GM21723 (cell line): Measurements from ENCODE around the gene SLC33A1.
A peak's percentile ranks its signal among the peaks of the same experiment; 100 is the strongest.
"Not testable (repeated sequence)": the region's sequence is repeated elsewhere in the genome, so short reads cannot be mapped to it uniquely, and the experiment has no call there.

Experiments
- ATAC-seq: cut with Tn5 transposase; IDR thresholded peaks from one replicate; pipeline ENCODE4 v1.9.1; 2021; ENCODE audit warnings: mild to moderate bottlenecking, moderate library complexity; ENCODE audit not compliant: unreplicated experiment

The SLC33A1 gene

DNA sequence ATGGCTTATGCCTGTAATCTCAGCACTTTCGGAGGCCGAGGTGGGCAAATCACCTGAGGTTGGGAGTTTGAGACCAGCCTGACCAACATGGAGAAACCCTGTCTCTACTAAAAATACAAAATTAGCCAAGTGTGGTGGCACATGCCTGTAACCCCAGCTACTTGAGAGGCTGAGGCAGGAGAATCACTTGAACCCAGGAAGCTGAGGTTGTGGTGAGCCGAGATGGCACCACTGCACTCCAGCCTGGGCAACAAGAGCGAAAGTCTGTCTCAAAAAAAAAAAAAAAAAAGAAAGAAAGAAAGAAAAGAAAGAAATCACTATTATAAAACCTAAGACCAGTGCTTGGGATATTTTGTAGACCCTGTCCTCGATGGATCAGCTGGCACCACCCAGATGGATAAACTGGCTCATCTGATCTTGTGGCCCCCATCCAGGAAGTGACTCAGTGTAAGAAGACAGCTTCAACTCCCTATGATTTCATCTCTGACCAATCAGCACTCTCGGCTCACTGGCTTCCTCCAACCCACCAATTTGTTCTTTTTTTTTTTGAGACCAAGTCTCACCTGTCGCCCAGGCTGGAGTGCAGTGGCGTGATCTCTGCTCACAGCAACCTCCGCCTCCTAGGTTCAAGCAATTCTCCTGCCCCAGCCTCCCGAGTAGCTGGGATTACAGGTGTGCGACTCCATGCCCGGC is 8.2 kb upstream of the SLC33A1 start:
- ATAC-seq, result not testable (repeated sequence)

DNA sequence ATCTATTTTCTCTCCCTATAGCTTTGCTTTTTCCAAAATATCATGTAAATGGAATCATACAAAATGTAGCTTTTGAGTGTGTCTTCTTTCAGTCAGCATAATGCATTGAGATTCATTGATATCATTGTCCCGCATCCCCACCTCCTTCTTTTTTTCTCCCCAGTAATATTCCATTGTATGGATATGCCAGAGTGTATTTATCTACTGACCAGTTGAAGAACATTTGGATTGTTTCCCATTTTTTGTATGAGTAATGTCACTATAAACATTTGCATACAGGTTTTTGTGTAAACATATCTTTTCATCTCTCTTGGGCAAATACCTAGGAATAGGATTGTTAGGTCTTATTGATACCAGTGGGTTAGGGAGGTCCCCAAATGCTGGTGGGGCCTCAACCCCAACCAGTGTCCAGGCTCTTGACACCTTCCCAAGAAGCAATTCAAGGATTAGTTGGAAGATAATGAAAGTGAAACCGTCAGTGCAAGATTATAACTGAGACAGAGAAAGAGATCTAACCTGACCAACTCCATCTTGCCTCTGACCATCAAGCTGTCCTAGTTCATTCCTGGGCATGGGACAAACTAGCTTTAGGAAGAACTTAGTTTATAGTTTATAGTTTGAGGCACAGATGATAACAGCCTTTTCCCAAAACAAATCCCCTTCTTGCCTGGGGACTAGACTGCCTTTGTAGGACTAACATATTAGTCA is 7.4 kb upstream of the SLC33A1 start:
- no peak for ATAC-seq

DNA sequence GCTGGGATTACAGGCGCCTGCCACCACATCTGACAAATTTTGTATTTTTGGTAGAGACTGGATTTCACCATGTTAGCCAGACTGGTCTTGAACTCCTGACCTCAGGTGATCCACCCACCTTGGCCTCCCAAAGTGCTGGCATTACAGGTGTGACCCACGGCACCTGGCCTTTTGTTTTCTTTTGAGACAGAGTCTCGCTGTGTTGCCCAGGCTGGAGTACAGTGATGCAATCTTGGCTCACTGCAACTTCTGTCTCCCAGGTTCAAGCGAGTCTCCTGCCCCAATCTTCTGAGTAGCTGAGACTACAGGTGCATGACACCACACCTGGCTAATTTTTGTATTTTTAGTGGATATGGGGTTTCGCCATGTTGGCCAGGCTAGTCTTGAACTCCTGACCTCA is 6.2 kb upstream of the SLC33A1 start:
- not testable (repeated sequence) for ATAC-seq

DNA sequence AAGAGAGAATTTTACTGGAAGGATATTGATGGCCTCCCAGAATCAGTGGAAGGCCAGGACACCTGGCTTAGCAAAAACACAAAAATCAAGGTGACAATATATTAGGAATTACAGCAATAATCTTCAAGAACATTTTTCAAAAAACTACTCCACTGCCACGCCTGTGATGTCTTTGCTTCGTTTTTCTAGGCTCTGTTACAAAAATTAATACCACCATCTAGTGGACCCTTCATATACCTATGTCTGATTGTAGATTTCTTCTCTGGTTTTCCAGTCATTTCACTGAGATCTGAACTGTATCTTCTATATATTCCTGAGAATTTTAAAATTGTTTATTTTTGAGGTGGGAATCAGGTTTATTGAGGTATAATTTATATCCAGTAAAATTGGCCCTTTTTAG is 5.6 kb upstream of the SLC33A1 start:
- peak; percentile 66 for ATAC-seq

DNA sequence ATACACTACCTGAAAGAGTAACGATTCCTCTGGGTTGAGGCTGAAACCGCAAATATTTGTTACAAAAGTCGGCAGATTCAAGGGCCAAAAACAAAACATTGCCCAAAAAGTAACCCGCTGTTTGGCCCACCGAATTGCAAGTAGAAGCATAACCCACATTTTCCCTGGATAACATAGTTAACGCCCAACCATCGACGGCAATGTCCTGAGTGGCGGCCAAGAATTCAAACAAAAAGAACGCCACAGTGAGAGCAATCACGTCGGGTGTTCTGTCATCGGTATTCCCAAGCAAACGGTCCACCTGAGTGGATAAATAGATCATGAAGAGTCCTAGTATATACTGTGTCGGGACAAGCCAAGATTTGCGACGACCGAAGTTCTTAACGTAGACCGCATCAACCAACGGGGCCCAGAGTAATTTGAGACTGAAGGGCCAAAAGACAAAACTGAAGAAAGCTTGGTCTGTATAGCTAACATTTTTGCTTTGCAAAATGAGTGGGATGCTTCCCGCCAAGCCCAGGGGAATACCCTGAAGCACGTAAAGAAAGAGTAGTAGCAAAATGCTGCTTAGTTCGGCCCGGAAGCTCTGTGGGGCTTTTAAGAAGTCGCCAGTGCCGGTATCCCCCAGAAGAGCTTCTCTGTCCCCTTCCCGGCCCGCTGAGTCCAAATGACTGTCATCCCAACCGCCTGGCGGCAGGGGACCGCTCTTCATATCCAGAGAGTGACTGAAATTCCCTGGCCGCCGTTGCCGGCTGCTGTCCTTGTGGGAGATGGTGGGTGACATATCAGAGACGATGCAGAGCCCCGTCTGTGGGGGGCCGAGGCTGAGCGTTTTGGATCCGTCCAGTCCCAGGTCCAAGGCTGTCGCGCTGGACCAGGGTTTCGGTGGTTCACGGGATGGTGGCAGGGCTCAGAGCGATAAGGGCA is 750 bp downstream of the SLC33A1 start:
- ATAC-seq, result peak; percentile 15

DNA sequence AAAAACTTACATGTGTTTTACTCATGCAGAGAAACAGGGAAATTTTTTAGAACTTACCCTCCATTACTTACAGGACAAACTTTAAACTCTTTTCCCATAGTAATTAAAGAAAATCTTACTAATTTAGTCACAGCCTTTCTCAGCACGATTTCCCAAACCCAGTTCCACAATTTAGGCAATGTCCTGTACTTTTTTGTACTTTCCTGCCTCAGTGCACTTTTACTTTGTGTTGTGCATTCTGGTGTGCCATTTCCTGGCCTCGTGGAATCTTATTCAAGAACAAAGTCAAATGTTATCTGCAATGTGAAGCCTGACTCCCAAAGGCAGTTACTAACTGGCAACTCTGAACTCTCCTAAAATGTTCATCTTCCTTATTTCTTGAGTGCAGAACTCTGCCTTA is 1.9 kb downstream of the SLC33A1 start:
- no peak for ATAC-seq

DNA sequence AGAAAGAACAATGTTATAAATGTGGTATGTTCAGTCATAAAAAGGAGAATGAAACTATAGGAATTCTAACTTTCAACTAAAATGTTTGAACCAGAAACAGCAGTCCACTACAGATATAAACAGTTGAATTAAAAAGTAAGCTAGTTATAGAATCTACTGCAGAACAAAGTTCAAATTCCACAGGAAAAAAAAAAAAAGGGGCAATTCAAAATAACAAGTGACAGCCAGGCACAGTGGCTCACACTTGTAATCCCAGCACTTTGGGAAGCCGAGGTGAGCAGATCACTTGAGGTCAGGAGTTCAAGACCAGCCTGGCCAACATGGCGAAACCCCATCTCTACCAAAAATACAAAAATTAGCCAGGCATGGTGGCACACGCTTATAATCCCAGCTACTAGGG is 4.8 kb downstream of the SLC33A1 start:
- not testable (repeated sequence) for ATAC-seq

DNA sequence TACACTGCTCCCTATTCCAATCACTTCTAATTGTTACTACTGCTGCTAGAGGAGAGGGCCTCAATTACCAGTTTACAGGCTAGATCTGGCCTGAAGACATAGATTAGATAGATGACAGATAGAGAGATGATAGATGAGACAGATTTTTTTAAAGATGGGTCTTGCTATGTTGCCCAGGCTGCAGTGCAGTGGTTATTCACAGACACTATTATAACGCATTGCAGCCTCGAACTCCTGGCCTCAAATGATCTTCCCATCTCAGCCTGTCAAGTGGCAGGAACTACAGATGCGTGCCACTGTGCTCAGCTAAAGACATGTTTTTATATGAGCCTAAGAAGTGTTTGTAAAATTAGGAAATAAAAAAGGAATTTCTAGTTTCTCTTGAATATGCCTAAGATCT is 6.2 kb downstream of the SLC33A1 start:
- ATAC-seq, result no peak

DNA sequence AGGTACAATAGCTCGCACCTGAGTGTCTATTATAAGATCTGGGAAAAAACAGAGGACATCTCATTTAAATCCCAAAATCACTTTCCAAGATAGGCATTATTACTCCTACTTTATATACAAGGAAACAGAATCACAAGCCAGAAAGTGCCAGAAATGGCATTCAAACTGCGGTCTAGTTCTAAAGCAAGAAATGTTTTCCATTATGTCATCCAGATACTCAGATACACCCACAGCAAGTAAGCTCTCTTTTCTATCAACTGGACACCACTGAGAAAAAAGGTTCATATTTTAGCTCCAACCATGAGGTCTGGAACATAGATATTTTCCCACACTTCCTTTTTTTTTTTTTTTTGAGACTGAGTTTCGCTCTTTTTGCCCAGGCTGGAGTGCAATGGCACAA is 8.1 kb downstream of the SLC33A1 start:
- no peak for ATAC-seq

DNA sequence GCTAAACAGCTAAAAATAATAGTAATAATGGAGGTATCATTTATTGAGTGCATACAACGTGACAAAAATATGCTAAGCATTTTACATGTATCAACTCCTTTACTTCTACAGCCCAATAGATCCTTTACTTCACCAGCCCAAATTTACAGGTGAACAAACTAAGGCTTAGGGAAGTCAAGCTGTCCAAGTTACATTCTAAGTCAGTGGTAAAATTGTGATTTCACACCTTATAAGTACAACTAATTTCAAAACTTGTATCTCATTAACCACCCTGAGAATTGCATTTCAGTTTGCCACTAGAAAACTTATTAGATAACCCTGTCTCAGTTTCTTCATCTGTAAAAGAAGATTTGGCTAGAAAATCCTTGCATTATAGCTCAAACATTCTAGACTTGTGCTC is 10.7 kb downstream of the SLC33A1 start:
- ATAC-seq, result no peak

DNA sequence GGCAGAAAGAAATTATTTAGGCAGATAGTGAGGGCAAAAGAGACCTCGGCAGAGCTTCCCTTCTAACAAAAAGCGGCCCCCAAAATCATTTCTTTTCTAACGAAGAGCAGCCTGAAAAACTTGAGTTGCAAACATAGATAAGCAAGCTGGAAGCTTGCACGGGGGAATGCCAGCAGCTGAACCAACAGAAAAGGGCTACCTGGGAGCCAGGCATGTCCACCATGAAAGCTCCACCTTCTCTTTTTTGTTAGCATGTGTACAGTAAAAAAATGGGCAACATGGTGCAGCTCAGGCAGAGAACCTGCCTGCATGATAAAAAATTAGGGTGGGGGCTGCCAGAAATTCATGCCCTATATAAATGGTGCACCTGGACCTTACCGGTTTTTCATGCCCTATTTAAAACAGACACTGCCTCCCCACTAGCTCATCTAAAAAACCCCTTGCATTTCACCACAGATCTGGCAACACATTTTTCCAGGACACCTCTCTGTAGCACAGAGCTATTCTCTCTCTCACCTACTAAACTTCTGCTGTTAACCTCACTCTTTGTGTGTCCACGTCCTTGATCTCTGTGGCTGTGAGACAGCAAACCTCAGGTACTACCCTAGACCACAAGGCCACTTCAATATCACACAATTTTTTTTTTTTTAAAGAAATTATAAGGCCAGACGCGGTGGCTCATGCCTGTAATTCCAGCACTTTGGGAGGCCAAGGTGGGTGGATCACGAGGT is 18.7 kb downstream of the SLC33A1 start:
- ATAC-seq, result no peak

DNA sequence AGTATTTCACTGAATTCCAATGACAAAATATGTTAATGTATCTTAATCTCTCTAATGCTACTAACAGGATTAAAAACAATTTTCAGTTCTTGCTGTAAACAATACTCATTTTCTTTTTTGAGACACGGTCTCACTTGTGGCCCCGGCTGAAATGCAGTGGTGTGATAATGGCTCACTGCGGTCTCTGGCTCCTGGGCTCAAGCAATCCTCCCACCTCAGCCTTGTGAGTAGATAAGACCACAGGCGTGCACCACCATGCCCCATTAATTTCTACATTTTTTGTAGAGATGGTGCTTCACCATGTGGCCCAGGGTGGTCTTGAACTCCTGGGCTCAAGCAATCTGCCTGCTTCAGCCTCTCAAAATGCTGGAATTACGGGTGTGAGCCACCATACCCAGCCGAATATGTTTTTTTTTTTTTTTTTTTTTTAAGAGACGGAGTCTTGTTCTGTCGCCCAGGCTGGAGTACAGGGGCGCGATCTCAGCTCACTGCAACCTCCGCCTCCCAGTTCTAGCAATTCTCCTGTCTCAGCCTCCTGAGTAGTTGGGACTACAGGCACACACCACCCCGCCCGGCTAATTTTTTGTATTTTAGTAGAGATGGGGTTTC is 25.6 kb downstream of the SLC33A1 start:
- ATAC-seq, result not testable (repeated sequence)

DNA sequence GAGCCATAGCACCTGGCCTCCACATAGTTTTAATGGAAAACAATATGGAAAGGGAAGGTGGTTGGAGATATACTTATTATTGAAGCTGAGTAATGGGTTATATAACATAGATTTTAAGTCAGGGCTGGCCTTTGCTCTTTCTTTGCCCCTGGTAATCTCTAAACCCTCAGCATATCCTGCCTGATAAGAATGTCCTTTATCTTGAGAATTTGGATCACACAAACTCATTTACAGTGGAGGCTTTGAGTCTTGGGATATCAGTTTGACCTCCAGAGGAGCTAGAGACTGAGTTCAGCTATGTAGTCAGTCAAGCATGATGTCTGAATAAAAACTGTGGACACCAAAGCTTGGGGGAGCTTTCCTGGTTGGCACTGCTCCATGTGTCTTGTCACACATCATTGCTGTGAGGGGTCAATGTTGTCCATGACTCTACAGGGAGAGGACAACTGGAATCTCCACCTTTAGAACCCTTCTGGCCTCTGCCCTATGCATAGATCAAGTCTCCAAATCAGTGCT is 39.1 kb downstream of the SLC33A1 start:
- no peak for ATAC-seq

DNA sequence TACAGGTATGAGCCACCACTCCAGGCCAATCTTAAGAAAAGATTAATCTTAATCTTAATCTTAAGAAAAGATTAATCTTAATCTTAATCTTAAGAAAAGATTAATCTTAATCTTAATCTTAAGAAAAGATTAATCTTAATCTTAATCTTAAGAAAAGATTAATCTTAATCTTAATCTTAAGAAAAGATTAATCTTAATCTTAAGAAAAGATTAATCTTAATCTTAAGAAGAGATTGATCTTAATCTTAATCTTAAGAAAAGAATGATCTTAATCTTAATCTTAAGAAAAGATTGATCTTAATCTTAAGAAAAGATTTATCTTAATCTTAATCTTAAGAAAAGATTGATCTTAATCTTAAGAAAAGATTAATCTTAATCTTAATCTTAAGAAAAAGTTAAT is 41.0 kb downstream of the SLC33A1 start:
- not testable (repeated sequence) for ATAC-seq

DNA sequence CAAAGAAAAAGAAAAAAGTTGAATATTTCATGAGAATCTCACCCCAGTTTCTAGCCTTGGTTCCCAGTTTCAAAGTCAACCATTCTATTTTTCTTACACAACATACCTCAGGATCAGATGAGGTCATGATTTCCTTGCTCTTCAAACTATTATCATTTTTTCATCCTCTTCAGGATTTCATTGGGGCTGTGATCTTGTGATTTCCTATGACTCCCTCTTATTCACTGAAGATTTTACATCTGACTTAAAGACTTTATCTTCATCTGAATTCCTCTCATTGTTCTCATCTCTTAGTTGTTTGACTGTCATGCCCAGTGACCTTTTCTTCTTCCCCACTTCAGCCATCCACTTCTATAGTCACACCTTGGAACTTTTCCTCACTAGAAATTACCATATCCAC is 45.0 kb downstream of the SLC33A1 start:
- no peak for ATAC-seq

DNA sequence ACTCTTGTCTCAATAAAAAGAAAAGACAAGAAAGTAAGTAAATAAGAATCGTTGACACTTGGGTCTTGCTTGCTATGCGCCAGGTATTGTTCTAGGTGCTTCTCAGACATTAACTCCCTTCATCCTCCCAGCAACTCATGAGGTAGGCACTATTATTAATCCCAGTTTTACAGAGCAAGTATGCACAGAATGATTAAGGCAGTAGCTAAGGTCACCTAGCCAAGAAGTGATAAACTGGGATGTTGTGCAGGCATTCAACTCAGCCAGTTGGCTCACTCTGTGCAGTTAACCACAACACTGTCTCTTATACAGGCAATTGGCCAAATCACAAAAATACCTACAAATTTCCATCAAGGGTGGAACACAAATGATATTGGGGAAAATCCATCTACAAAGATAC is 46.4 kb downstream of the SLC33A1 start:
- no peak for ATAC-seq

DNA sequence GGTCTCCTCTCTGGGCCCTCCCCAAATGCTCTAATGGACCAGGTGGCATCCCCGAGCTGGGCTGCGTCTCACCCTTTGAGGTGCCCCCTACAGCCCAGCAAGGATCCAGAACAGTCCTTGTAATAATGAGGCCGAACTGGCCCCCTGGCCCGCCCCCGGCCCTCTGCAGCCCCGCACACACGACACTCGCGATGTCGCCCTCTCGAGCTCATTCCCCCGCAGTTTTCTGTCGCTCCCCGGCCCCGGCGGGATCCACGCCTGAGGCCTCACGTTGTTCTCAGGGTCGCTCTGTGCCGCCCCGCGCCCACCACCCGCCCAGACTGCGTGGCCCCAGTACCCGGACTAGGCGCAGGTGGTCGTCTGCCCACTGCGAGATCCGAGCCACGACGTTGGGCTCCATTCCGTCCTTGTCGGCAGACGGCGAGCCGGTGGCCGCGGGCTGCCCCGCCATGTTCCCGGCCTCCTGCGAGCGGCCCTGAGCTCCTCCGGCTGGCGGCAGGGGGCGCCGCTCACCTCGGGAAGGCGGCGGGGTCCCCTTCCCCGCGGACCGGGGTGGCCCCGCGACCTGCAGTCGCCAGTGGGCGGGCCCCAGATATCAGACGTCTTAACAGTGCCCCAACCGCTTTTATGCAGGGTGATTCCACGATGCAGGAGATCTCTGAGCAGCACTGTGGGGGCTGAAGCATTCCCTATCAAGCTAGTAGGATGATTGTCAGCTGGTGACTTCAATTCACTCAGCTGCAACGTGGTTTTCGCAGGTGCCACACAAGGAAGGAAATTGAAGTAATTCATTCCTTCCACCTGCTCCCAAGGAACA is 48.2 kb downstream of the SLC33A1 start, which contains the start of gene C3orf33:
TSS of gene C3orf33 (minus strand) at position 477 of the 817 bp plus-strand sequence. CDS start at position 451, 26 bp downstream.
- peak; percentile 96 for ATAC-seq

DNA sequence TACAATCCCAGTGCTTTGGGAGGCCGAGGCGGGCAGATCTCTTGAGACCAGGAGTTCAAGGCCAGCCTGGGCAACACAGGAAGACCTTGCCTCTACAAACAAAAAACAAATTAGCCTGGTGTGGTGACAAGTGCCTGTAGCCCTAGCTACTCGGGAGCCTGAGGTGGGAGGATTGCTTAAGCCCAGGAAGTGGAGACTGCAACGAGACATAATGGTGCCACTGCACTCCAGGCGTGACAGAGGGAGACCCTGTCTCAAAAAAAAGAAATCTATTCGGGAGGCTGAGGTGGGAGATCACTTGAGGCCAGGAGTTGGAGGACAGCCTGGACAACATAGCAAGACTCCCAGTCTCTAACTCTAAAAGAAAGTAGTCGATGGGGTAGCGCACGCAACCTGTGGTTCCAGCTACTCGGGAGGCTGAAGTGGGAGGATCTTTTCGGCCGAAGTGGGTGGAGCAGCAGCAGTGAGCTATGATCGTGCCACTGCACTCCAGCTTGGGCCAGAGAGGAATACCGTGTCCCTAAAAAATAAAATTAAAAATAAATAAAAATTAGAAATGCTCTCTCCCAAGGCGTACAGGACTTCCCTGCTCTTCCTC is 48.9 kb downstream of the SLC33A1 start:
- peak; percentile 9 for ATAC-seq

DNA sequence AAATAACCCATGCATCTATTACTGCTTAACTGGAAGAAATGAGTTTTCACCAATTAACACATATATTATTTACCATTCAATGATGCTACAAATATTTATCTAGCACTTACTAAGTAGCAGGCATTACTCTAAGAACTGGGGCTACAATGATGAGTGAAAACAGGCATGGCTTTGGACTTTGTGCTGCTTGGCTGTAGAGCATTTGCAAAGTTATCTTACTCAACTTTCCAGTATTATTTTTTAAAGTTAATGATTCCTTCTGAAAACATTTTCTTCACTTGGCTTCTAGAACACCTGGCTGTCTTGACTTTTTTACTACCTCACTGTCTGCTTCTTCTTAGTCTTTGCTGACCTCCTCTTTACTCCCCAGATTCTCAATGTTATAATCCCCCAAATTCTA is 49.9 kb downstream of the SLC33A1 start:
- ATAC-seq, result no peak
